Neural progenitor cell (in vitro differentiated cells): Measurements from ENCODE around the gene ADSS1. TPM values are rescaled to one million over a fixed set of nuclear protein-coding genes. Genes with fewer than 3 reads are reported as not detected.

Experiments used
- DNase-seq: peaks from one replicate; pipeline ENCODE4 v3.0.0-alpha.2; 2016; ENCODE audit warnings: low spot score
- H2AFZ ChIP-seq: fragments of 200-600 bp; sonication (generic); replicated peaks from 2 replicates; pipeline ENCODE4 v1.6.1; 2016; ENCODE audit warnings: antibody characterized with exemption
- H3F3A ChIP-seq: fragments of 200-600 bp; sonication (generic); 2 replicates; pipeline ENCODE4 v1.6.1; 2016; ENCODE audit warnings: antibody characterized with exemption, low read depth
- H3K27ac ChIP-seq: fragments of 200-600 bp; sonication (generic); 2 replicates; pipeline ENCODE4 v1.5.1; 2016; ENCODE audit warnings: mild to moderate bottlenecking
- H3K27me3 ChIP-seq: fragments of 200-600 bp; sonication (generic); 2 replicates; pipeline ENCODE4 v1.6.1; 2016; ENCODE audit warnings: mild to moderate bottlenecking, moderate library complexity
- H3K36me3 ChIP-seq: fragments of 200-600 bp; sonication (generic); 2 replicates; pipeline ENCODE4 v1.5.1; 2016
- H3K4me1 ChIP-seq: fragments of 200-600 bp; sonication (generic); 2 replicates; pipeline ENCODE4 v1.6.1; 2016; ENCODE audit warnings: mixed run types
- H3K4me2 ChIP-seq: fragments of 200-600 bp; sonication (generic); 2 replicates; pipeline ENCODE4 v1.6.1; 2016
- H3K4me3 ChIP-seq: fragments of 200-600 bp; sonication (generic); 2 replicates; pipeline ENCODE4 v1.5.1; 2016
- H3K79me2 ChIP-seq: fragments of 200-600 bp; sonication (generic); 2 replicates; pipeline ENCODE4 v1.6.1; 2016; ENCODE audit warnings: low read depth
- H3K9ac ChIP-seq: fragments of 200-600 bp; sonication (generic); 2 replicates; pipeline ENCODE4 v1.6.1; 2016
- H3K9me3 ChIP-seq: fragments of 200-600 bp; sonication (generic); 2 replicates; pipeline ENCODE4 v1.5.1; 2016; ENCODE audit warnings: low read depth
- H4K20me1 ChIP-seq: fragments of 200-600 bp; sonication (generic); 2 replicates; pipeline ENCODE4 v1.6.1; 2016; ENCODE audit warnings: low read depth
- H3K27ac Mint-ChIP-seq: 3 replicates; pipeline ENCODE4 v1.8.0; 2021; ENCODE audit warnings: mixed read lengths
- H3K27me3 Mint-ChIP-seq: 2 replicates; pipeline ENCODE4 v1.8.0; 2022; ENCODE audit warnings: low read depth, mild to moderate bottlenecking, inconsistent platforms, moderate library complexity, mixed read lengths; ENCODE audit not compliant: insufficient read depth
- H3K36me3 Mint-ChIP-seq: 3 replicates; pipeline ENCODE4 v1.8.0; 2021; ENCODE audit warnings: mixed read lengths
- H3K4me1 Mint-ChIP-seq: 3 replicates; pipeline ENCODE4 v1.8.0; 2021; ENCODE audit warnings: mixed read lengths
- H3K4me3 Mint-ChIP-seq: 3 replicates; pipeline ENCODE4 v1.8.0; 2021; ENCODE audit warnings: mild to moderate bottlenecking, moderate library complexity, mixed read lengths
- H3K9me3 Mint-ChIP-seq: 3 replicates; pipeline ENCODE4 v1.8.0; 2020; ENCODE audit warnings: mixed read lengths
- CTCF ChIP-seq: fragments of 200-600 bp; sonication (generic); IDR thresholded peaks from 2 replicates; pipeline ENCODE4 v1.5.1; 2017; ENCODE audit warnings: antibody characterized with exemption, mild to moderate bottlenecking
- EZH2 ChIP-seq: fragments of 200-600 bp; sonication (generic); IDR thresholded peaks from 2 replicates; pipeline ENCODE4 v1.6.1; 2017; ENCODE audit warnings: antibody characterized with exemption, mild to moderate bottlenecking, moderate library complexity
- EZH2phosphoT487 ChIP-seq: fragments of 200-600 bp; sonication (generic); IDR thresholded peaks from 2 replicates; pipeline ENCODE4 v1.6.1; 2017; ENCODE audit warnings: antibody characterized with exemption
- total RNA-seq: library from RNA; depleted of rRNA; stranded (reverse); fragments of >200 nt; gene quantifications from 2 replicates; pipeline ENCODE4 v1.2.3, GENCODE V29; 2015; ENCODE audit warnings: low replicate concordance

ADSS1 gene
- total RNA-seq, 1 donor from 2014 or later, result 26.4 TPM

GRCh38 chr14:104788873-104789663 is 65.0 kb downstream of the ADSS1 start:
- H3K36me3 Mint-ChIP-seq, result peaks cover 2% of the 10 kb centered on the region
- H3F3A ChIP-seq, result peaks cover 3% of the 10 kb centered on the region
- DNase-seq, result no peak
- no peak overlapping the region for H2AFZ ChIP-seq
- H3K4me2 ChIP-seq, result no peak overlapping the region
- peaks cover 2% of the 10 kb centered on the region for H3K27me3 Mint-ChIP-seq
- H3K4me3 ChIP-seq, result no peak overlapping the region
- peak overlapping the region; percentile 29 for H3K27ac Mint-ChIP-seq
- H4K20me1 ChIP-seq, result peaks cover 90% of the 10 kb centered on the region
- peaks cover 15% of the 10 kb centered on the region for H3K4me1 Mint-ChIP-seq
- H3K9ac ChIP-seq, result no peak overlapping the region
- no peak overlapping the region for H3K4me3 Mint-ChIP-seq
- TF ChIP-seq EZH2 (no peak), CTCF (no peak), EZH2phosphoT487 (no peak)
- H3K36me3 ChIP-seq, result no peaks in the 10 kb centered on the region
- no peaks in the 10 kb centered on the region for H3K9me3 ChIP-seq
- H3K27ac ChIP-seq, result no peak overlapping the region
- peaks cover 26% of the 10 kb centered on the region for H3K79me2 ChIP-seq
- no peaks in the 10 kb centered on the region for H3K9me3 Mint-ChIP-seq
- H3K27me3 ChIP-seq, result no peaks in the 10 kb centered on the region
- H3K4me1 ChIP-seq, result peaks cover 5% of the 10 kb centered on the region

DNA sequence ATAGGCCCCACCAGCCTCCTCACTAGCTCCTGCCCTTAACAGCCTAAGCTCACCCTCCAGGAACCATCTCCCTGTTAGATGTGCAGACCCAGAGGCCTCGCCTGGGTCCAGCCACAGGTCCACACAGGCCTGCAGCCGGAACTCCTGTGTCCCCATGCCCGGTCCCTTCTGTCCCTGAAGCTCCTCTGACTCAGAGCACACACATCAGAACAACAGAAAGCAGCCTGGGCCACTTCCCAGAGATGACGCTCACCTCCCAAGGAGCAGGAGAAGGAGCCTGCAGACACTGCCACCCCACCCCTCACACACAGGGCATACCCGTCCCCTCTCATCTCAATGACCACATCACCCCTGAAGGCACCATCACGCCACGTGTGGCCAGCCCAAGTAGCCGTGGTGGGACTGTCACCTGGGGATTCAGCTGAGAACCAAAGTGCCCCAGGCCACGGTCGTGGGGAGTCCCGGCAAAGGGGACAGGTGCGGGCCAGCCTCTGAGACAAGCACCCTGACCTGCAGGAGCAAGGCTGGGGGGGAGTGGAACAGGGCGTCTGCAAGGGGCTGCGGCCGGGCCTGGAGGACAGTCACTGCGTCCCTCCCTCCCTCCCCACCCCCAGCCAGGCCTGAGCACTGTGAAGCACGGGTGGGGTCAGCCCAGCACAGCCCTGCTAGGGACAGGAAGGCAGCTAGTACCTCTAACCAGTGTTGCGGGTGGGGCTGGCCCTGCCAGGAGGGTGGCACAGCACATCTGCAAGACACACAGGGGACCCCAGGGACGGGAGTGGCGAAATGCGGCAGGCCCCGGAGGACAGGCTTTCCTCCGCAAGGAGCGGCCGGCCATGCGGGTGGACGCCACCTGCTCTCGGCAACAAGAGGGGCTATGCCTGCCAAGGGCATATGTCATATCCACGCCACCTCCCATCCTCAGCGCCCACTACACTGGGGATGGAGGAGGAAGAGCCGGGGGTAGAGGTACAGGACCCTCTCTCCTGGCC is 66.0 kb downstream of the ADSS1 start:
- Histone ChIP-seq H3K9me3 (no peaks in the 10 kb centered on the region), H3K36me3 (no peaks in the 10 kb centered on the region), H3K4me3 (no peak overlapping the region), H3K27ac (no peak overlapping the region), H3K9ac (no peak overlapping the region), H3F3A (peaks cover 11% of the 10 kb centered on the region), H3K79me2 (peaks cover 36% of the 10 kb centered on the region), H2AFZ (no peak overlapping the region), H3K4me2 (no peak overlapping the region), H3K27me3 (no peaks in the 10 kb centered on the region), H3K4me1 (peaks cover 11% of the 10 kb centered on the region), H4K20me1 (peaks cover 94% of the 10 kb centered on the region)
- H3K4me3 Mint-ChIP-seq, result no peak overlapping the region
- H3K27me3 Mint-ChIP-seq, result peaks cover 2% of the 10 kb centered on the region
- peaks cover 2% of the 10 kb centered on the region for H3K36me3 Mint-ChIP-seq
- TF ChIP-seq EZH2phosphoT487, result no peak
- no peak for TF ChIP-seq EZH2
- no peak for TF ChIP-seq CTCF
- no peak overlapping the region for H3K27ac Mint-ChIP-seq
- H3K4me1 Mint-ChIP-seq, result peaks cover 21% of the 10 kb centered on the region
- H3K9me3 Mint-ChIP-seq, result no peaks in the 10 kb centered on the region
- DNase-seq, result no peak

GRCh38 chr14:104791425-104791824 is 67.4 kb downstream of the ADSS1 start:
- TF ChIP-seq CTCF, result no peak
- no peak for TF ChIP-seq EZH2phosphoT487
- no peak for TF ChIP-seq EZH2
- peak overlapping the region; percentile 62 for H3K4me3 Mint-ChIP-seq
- Histone ChIP-seq H3K9ac (no peak overlapping the region), H3K79me2 (peaks cover 36% of the 10 kb centered on the region), H3K4me2 (no peak overlapping the region), H3K9me3 (no peaks in the 10 kb centered on the region), H3F3A (peaks cover 14% of the 10 kb centered on the region), H3K27ac (no peak overlapping the region), H3K36me3 (no peaks in the 10 kb centered on the region), H2AFZ (no peak overlapping the region), H3K27me3 (peaks cover 7% of the 10 kb centered on the region), H3K4me3 (no peak overlapping the region), H4K20me1 (peaks cover 82% of the 10 kb centered on the region), H3K4me1 (peaks cover 18% of the 10 kb centered on the region)
- DNase-seq, result no peak
- H3K27me3 Mint-ChIP-seq, result peaks cover 4% of the 10 kb centered on the region
- H3K9me3 Mint-ChIP-seq, result no peaks in the 10 kb centered on the region
- H3K4me1 Mint-ChIP-seq, result peaks cover 26% of the 10 kb centered on the region
- H3K27ac Mint-ChIP-seq, result peak overlapping the region; percentile 74
- peaks cover 2% of the 10 kb centered on the region for H3K36me3 Mint-ChIP-seq
